K562 (cell line): Measurements from ENCODE around the gene NXT1. TPM values are rescaled to one million over a fixed set of nuclear protein-coding genes. Genes with fewer than 3 reads are reported as not detected.

Experiments
- ATAC-seq: fragments of 200-7000 bp; cut with Tn5 transposase; 3 replicates; pipeline ENCODE4 v1.9.1; 2020; ENCODE audit warnings: moderate library complexity
- BruUV-seq: library from RNA; stranded (reverse); fragments of 400-500 nt; replicated peaks from 2 replicates; lab custom pipeline; 2021; lab: Mats Ljungman, UMichigan
- CTCF ChIA-PET: fragments of 300-600 bp; formaldehyde crosslinking; extraction: SDS; loops from one replicate; lab custom pipeline; 2021; ENCODE audit warnings: low intra/inter-chr PET ratio; lab: Yijun Ruan, JAX
- POLR2A ChIA-PET: fragments of 300-600, 350-650 bp; sonication (Branson Sonifier 250); formaldehyde crosslinking; extraction: SDS; loops from one replicate; lab custom pipeline; 2021; ENCODE audit warnings: antibody characterized with exemption, inconsistent platforms; lab: Yijun Ruan, JAX
- DNase-seq, 4 experiments: peaks; one replicate each; pipeline versions ENCODE4 v3.0.0 to v3.0.0-alpha.2; 2011 to 2018; ENCODE audit warnings: low spot score in 3 of 4, mixed read lengths in 3 of 4; ENCODE audit errors: extremely low read depth in 1 of 4
- FAIRE-seq: peaks from 2 replicates; lab custom pipeline; 2011; peaks lifted over from hg19 to GRCh38; lab: Jason Lieb, UNC
- H2AFZ ChIP-seq: 2 replicates; pipeline ENCODE4 v1.6.0; 2011; ENCODE audit warnings: low read depth, low read length, control low read depth, inconsistent platforms
- H3K27ac ChIP-seq: fragments of 200-600 bp; 3 replicates; pipeline ENCODE4 v1.8.0; 2011; ENCODE audit warnings: low read depth, mild to moderate bottlenecking, control low read depth, inconsistent platforms, low read length, moderate library complexity, mixed read lengths; ENCODE audit errors: extremely low read depth
- H3K27me3 ChIP-seq, 2 experiments: fragments of 300-600 bp in 1 of 2; 2 replicates in 1 of 2; 3 replicates in 1 of 2; pipeline versions ENCODE4 v1.6.0 to v1.8.0; 2011; ENCODE audit warnings: inconsistent platforms in 2 of 2, low read length in 2 of 2, mild to moderate bottlenecking in 1 of 2, mixed read lengths in 1 of 2, moderate library complexity in 1 of 2; ENCODE audit not compliant: control insufficient read depth in 2 of 2, insufficient read depth in 2 of 2
- H3K36me3 ChIP-seq: fragments of 300-600 bp; 3 replicates; pipeline ENCODE4 v1.8.0; 2011; ENCODE audit warnings: mild to moderate bottlenecking, low read length, inconsistent platforms; ENCODE audit not compliant: control insufficient read depth, insufficient read depth
- H3K4me1 ChIP-seq, 2 experiments: fragments of 200-600 bp in 1 of 2; replicated peaks in 1 of 2; 2 replicates in 1 of 2; 3 replicates in 1 of 2; pipeline versions ENCODE4 v1.5.1 to v1.8.0; 2011; ENCODE audit warnings: inconsistent platforms in 2 of 2, low read length in 2 of 2, mild to moderate bottlenecking in 1 of 2, mixed read lengths in 1 of 2, moderate library complexity in 1 of 2; ENCODE audit not compliant: control insufficient read depth in 2 of 2, insufficient read depth in 2 of 2
- H3K4me2 ChIP-seq: 2 replicates; pipeline ENCODE4 v1.6.1; 2011; ENCODE audit warnings: low read length, control low read depth, inconsistent platforms, mixed read lengths; ENCODE audit not compliant: insufficient read depth
- H3K4me3 ChIP-seq: fragments of 200-600 bp; sonication (generic), shearing (Covaris generic); 2 replicates; pipeline ENCODE4 v1.5.1; 2016; ENCODE audit warnings: control low read depth, inconsistent platforms
- H3K79me2 ChIP-seq: fragments of 200-600 bp; 3 replicates; pipeline ENCODE4 v1.8.0; 2011; ENCODE audit warnings: low read length, inconsistent platforms; ENCODE audit not compliant: control insufficient read depth, insufficient read depth
- H3K9ac ChIP-seq, 2 experiments: 2 replicates each; pipeline versions ENCODE4 v1.6.0 to v1.6.1; 2011; ENCODE audit warnings: low read depth in 2 of 2, low read length in 2 of 2, control low read depth in 1 of 2, inconsistent platforms in 1 of 2, mild to moderate bottlenecking in 1 of 2, mixed read lengths in 1 of 2; ENCODE audit not compliant: insufficient read depth in 1 of 2
- H3K9me1 ChIP-seq: one replicate; pipeline ENCODE4 v1.6.0; 2011; ENCODE audit warnings: inconsistent platforms, mild to moderate bottlenecking, low read length, moderate library complexity; ENCODE audit not compliant: control insufficient read depth, insufficient read depth
- H3K9me3 ChIP-seq: replicated peaks from 2 replicates; pipeline ENCODE4 v1.5.1; 2011; ENCODE audit warnings: low read depth, low read length, inconsistent platforms; ENCODE audit not compliant: control insufficient read depth, insufficient read depth
- H4K20me1 ChIP-seq: replicated peaks from 2 replicates; pipeline ENCODE4 v1.6.1; 2011; ENCODE audit warnings: low read length, inconsistent platforms, mixed read lengths; ENCODE audit not compliant: control insufficient read depth, insufficient read depth
- CC2D1A ChIP-seq: fragments of 450-650 bp; IDR thresholded peaks from 2 replicates; pipeline ENCODE4 v1.6.1; 2017; ENCODE audit warnings: mild to moderate bottlenecking
- CHD7 ChIP-seq: fragments of 200-600 bp; sonication (generic); IDR thresholded peaks from one replicate; pipeline ENCODE4 v1.6.1; 2012; ENCODE audit warnings: mild to moderate bottlenecking, low read depth, low read length, inconsistent platforms
- KLF10 ChIP-seq: fragments of 250-450 bp; sonication (Bioruptor Pico); IDR thresholded peaks from 2 replicates; pipeline ENCODE4 v1.6.1; 2021; ENCODE audit warnings: matching md5 sums
- ZBTB7A ChIP-seq: IDR thresholded peaks from 2 replicates; pipeline ENCODE4 v1.6.1; 2011; ENCODE audit warnings: low read depth, mild to moderate bottlenecking, low read length, moderate library complexity, borderline replicate concordance; ENCODE audit not compliant: control insufficient read depth
- ZNF146 ChIP-seq: IDR thresholded peaks from one replicate; pipeline ENCODE4 v1.6.1; 2018; ENCODE audit warnings: missing compliant biosample characterization; ENCODE audit not compliant: unreplicated experiment
- WGBS: fragments of 100-300 bp; shearing (Covaris generic); methylation state at CpG from one replicate; pipeline ENCODE4 v1.1.6; 2016; ENCODE audit warnings: low coverage, mixed read lengths; ENCODE audit not compliant: insufficient coverage; ENCODE audit errors: missing lambda C conversion rate; 5-methylcytosine and 5-hydroxymethylcytosine counted together
- in situ Hi-C: fragments of 300-500 bp; cut with MboI; formaldehyde crosslinking; loops from 4 replicates; pipeline ENCODE4 v1.15.0; 2018; ENCODE audit warnings: inconsistent platforms, mixed read lengths
- intact Hi-C: fragments of 100-400 bp; cut with micrococcal nuclease; formaldehyde crosslinking; loops from 2 replicates; pipeline ENCODE4 v1.14.2; 2022
- polyA plus RNA-seq, 8 experiments: library from polyadenylated mRNA; depleted of rRNA in 4 of 8; stranded (reverse) in 5 of 8; unstranded in 3 of 8; fragments of >200 nt; fragmentation: Nextera tagmentation in 2 of 8; fragmentation: Illumina TruSeq in 1 of 8; extraction: Ambion mirVana in 2 of 8; extraction: Trizol in 1 of 8; gene quantifications; 2 replicates each; pipeline versions ENCODE4 v1.2.1 to v1.2.3, GENCODE V29; 2011 to 2014; ENCODE audit warnings: inconsistent platforms in 1 of 8, missing spikeins in 1 of 8
- total RNA-seq, 7 experiments: library from RNA; depleted of rRNA in 6 of 7; stranded (reverse); fragments of >200 nt in 6 of 7; fragmentation: Illumina TruSeq in 2 of 7; extraction: Trizol in 2 of 7; gene quantifications; 2 replicates each; pipeline versions ENCODE4 v1.2.1 to v1.2.3, GENCODE V29; 2011 to 2021; ENCODE audit warnings: low replicate concordance in 1 of 7
- TF ChIP-seq, protein P1 (sequence below): fragments of 250-450 bp; sonication (Bioruptor Pico); IDR thresholded peaks from 2 replicates; pipeline ENCODE4 v1.5.0; 2022; ENCODE audit warnings: mild to moderate bottlenecking

Gene NXT1
- total and polyA plus RNA-seq, 9 of the 15 experiments (the other 6 are each of a cell fraction or from before 2014, with no cell fraction given) = 7.7 to 50.9 (median 35.6) TPM

DNA sequence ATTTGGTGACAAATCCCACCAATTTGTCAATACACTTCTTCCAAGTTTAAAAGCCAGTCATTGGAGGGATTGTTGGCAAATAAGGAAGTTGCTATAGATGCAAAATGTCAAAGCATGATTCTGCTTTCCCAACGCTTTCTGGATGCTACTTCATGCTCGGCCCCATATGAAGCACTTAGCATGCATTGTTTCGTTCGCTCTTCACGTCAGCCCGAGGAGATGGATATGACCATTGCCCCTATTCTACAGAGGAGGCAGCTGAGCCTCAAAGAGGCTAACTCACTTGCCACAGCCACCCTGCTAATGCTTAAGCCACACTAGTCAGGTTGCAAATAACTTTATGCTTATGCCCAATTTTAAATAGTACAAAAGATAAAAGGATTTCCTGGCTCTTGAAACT is 2.8 kb upstream of the NXT1 start:
- no peak for DNase-seq
- Histone ChIP-seq H3K36me3 (peaks cover 8% of the 10 kb centered on the region; the same call in 2 of the 3 replicates), H3K4me2 (no peak overlapping the region), H3K9me1 (no peaks in the 10 kb centered on the region), H3K27me3 (no peaks in the 10 kb centered on the region), H3K9ac (no peak overlapping the region), H2AFZ (no peak overlapping the region), H4K20me1 (peaks cover 14% of the 10 kb centered on the region), H3K27ac (no peak overlapping the region), H3K4me3 (no peak overlapping the region), H3K79me2 (peaks cover 26% of the 10 kb centered on the region), H3K9me3 (no peaks in the 10 kb centered on the region), H3K4me1 (peaks cover 9 to 12% of the 10 kb centered on the region in 2 experiments; a peak in 4 of 5 replicates)
- POLR2A ChIA-PET = no interaction called here
- in situ Hi-C loops = loop anchor here (10.0 kb wide), 1 partner anchor 293 kb away; no protein-coding TSS in a partner anchor
- FAIRE-seq = no peak
- no TSS peak for BruUV-seq
- no peak for ATAC-seq
- CTCF ChIA-PET = no interaction called here
- intact Hi-C loops = loop anchor here (10.0 kb wide), 1 partner anchor 293 kb away; no protein-coding TSS in a partner anchor
- 10% methylated on average over 2 of the region's 6 CpGs for WGBS
- TF ChIP-seq, protein P1, sequence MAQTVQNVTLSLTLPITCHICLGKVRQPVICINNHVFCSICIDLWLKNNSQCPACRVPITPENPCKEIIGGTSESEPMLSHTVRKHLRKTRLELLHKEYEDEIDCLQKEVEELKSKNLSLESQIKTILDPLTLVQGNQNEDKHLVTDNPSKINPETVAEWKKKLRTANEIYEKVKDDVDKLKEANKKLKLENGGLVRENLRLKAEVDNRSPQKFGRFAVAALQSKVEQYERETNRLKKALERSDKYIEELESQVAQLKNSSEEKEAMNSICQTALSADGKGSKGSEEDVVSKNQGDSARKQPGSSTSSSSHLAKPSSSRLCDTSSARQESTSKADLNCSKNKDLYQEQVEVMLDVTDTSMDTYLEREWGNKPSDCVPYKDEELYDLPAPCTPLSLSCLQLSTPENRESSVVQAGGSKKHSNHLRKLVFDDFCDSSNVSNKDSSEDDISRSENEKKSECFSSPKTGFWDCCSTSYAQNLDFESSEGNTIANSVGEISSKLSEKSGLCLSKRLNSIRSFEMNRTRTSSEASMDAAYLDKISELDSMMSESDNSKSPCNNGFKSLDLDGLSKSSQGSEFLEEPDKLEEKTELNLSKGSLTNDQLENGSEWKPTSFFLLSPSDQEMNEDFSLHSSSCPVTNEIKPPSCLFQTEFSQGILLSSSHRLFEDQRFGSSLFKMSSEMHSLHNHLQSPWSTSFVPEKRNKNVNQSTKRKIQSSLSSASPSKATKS (CRISPR knock-in tag) = no peak
- TF ChIP-seq CC2D1A = no peak
- no peak for TF ChIP-seq CHD7
- TF ChIP-seq ZNF146 (CRISPR knock-in tag) = no peak
- TF ChIP-seq ZBTB7A = no peak
- no peak for TF ChIP-seq KLF10 (CRISPR knock-in tag)
